Liver (tissue), 3 donors: ENCODE data around the gene DUOXA2.

Source experiments
- EGR1 ChIP-seq, 2 donors: IDR thresholded peaks; 2 replicates each; pipeline ENCODE4 v1.6.1; 2016 to 2018; ENCODE audit warnings: antibody characterized with exemption in 2 of 2, low read depth in 2 of 2
- FOXA1 ChIP-seq: IDR thresholded peaks from 2 replicates; pipeline ENCODE4 v1.6.1; 2016; ENCODE audit warnings: antibody characterized with exemption
- HNF4A ChIP-seq, 2 donors: conservative IDR thresholded peaks; 2 replicates each; pipeline ENCODE4 v1.6.1; 2016; ENCODE audit warnings: antibody characterized with exemption in 2 of 2, mild to moderate bottlenecking in 2 of 2
- SP1 ChIP-seq: IDR thresholded peaks from 2 replicates; pipeline ENCODE4 v1.6.1; 2018; ENCODE audit warnings: antibody characterized with exemption, mild to moderate bottlenecking
- TF ChIP-seq, protein P1 (sequence below): fragments of 150-350 bp; IDR thresholded peaks from 2 replicates; pipeline ENCODE4 v1.5.1; 2017; ENCODE audit warnings: improper control_type of control experiment, low read depth, low read length; ENCODE audit not compliant: missing input control
- TF ChIP-seq, protein P2 (sequence below): IDR thresholded peaks from 2 replicates; pipeline ENCODE4 v1.6.1; 2016; ENCODE audit warnings: antibody characterized with exemption
- donor health status: healthy.
- donor health status: healthy.

DNA sequence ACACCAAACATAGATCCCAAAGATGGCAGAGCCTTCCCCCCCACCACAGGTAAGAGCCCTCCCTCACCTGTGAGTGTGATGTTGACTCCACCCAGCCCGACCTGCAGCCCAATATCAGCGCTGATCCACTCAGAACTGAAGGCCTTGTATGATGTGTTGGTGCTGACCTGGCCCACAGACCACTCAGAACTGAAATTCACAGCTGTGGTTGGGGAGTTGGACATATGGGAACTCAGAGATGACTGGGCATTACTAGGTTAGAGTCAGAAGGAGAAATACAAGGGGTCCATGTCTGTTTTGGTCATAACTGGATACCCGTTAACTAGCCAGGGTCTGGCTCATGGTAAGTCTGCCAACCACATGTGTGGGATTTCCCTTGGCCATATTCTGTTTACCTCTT is 6.9 kb downstream of the DUOXA2 start:
- TF ChIP-seq, protein P1, sequence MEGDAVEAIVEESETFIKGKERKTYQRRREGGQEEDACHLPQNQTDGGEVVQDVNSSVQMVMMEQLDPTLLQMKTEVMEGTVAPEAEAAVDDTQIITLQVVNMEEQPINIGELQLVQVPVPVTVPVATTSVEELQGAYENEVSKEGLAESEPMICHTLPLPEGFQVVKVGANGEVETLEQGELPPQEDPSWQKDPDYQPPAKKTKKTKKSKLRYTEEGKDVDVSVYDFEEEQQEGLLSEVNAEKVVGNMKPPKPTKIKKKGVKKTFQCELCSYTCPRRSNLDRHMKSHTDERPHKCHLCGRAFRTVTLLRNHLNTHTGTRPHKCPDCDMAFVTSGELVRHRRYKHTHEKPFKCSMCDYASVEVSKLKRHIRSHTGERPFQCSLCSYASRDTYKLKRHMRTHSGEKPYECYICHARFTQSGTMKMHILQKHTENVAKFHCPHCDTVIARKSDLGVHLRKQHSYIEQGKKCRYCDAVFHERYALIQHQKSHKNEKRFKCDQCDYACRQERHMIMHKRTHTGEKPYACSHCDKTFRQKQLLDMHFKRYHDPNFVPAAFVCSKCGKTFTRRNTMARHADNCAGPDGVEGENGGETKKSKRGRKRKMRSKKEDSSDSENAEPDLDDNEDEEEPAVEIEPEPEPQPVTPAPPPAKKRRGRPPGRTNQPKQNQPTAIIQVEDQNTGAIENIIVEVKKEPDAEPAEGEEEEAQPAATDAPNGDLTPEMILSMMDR, result no peak
- TF ChIP-seq SP1, result no peak
- no peak for TF ChIP-seq FOXA1
- TF ChIP-seq, protein P2, sequence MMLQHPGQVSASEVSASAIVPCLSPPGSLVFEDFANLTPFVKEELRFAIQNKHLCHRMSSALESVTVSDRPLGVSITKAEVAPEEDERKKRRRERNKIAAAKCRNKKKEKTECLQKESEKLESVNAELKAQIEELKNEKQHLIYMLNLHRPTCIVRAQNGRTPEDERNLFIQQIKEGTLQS, result no peak
- no peak for TF ChIP-seq EGR1 (IDR thresholded peaks at IDR 0.05; ENCODE audit: low read depth in 2 of 2)
- no peak for TF ChIP-seq HNF4A (conservative IDR thresholded peaks at IDR 0.05)
